ENCODE data around the gene TNNT3. TPM values are rescaled to one million over a fixed set of nuclear protein-coding genes. Genes with fewer than 3 reads are reported as not detected.

The TNNT3 gene
- total RNA-seq = 1 to 10 TPM in 1 of 3 donors, under 1 TPM in 1, not detected in 1; 0.72 to 2.7 TPM
- long read RNA-seq, donor 1, partial matches to known transcripts = 1 of 1 reads
- long read RNA-seq, donor 1, other reads (novel, unspliced or antisense) = 0 of 1 reads
- long read RNA-seq, donor 2 = 0 reads

DNA sequence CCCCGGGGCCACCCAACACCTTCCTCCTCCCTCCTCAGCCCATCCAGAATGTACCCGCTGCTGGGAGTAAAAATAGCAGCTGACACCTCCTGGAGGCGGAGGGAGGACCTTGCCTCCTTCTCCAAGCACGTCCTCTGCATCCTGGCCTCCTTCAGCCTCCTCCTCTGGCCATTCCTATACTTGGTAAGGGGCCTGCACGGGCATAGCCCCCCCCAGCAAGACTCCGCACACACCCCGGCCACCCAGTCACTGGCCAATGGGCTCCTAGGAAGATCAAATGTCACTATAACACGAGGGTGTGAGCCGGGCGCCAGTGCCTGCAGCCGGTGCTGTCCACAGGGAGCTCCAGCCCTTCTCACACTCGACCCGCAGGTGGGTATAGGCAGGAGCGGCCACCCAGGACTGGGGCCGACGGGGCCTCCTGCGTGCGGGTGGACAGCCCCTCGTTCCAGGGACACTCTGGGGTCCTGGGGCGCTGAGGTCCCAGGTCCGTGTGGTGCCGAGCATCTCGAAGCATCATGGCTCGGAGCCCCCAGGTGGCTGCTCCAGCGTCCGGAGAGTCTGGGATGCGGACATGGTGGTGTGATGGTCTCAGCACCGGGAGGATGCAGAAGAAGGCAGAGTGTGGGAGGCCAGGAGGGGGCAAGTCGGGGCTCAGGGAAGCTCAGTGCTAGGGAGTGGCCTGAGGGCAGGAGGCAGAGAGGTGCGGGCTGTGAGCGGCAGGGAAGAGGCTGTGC, at the start of gene TNNT3:
TNNT3 (plus strand) TSS at position 313 of the 737 bp plus-strand sequence. CDS start 3,172 bp downstream, outside the sequence.
- no peaks in the 10 kb centered on the region for H3K36me3 ChIP-seq (ENCODE audit: low read depth)
- no peak for TF ChIP-seq CTCF (IDR thresholded peaks at IDR 0.05)
- no peak within 1 kb of the TSS for H3K4me3 ChIP-seq
- ATAC-seq (no peak), DNase-seq (no peak)
- intact Hi-C loops (cut with DNase I, micrococcal nuclease) = no loop called here
- no peaks in the 10 kb centered on the region for H3K4me1 ChIP-seq (ENCODE audit: low read depth)
- H3K9me3 ChIP-seq = no peaks in the 10 kb centered on the region

DNA sequence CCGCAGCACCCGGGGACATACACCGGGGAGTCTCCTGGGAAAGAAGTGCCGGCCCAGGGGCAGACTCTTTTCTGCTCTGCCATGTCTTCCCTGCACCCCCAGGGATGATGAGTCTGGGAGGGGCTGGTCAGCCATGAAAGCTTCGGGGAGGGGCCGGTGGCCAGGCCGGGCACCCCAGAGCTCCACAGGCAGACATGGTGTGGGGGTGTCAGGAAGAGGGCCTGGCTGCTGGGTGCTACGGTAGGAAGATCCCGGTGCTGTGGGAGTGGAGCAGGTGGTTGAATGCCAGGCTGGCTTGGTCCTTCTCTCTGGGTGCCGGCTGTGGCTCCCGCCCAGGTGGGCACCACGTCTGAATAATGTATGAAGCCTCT, 49.2 kb upstream of the TNNT3 start:
- no peak overlapping the region for H3K4me3 ChIP-seq
- peaks cover 4% of the 10 kb centered on the region for H3K4me1 ChIP-seq (ENCODE audit: low read depth)
- DNase-seq (peak in 2 of 3 donors; percentile 24 to 46), ATAC-seq (no peak)
- H3K36me3 ChIP-seq (ENCODE audit: low read depth) = no peaks in the 10 kb centered on the region
- TF ChIP-seq CTCF (IDR thresholded peaks at IDR 0.05) = no peak
- no peaks in the 10 kb centered on the region for H3K9me3 ChIP-seq
- intact Hi-C loops (cut with DNase I, micrococcal nuclease) = no loop called here

GRCh38 chr11:1870721-1871466, 48.6 kb upstream of the TNNT3 start:
- DNase-seq = peak in 2 of 3 donors; percentile 59
- no peak overlapping the region for H3K4me3 ChIP-seq
- TF ChIP-seq CTCF (IDR thresholded peaks at IDR 0.05) = no peak
- peak; percentile 53 for ATAC-seq
- H3K9me3 ChIP-seq = no peaks in the 10 kb centered on the region
- intact Hi-C loops (cut with DNase I, micrococcal nuclease) = no loop called here
- no peaks in the 10 kb centered on the region for H3K36me3 ChIP-seq (ENCODE audit: low read depth)
- H3K4me1 ChIP-seq (ENCODE audit: low read depth) = peaks cover 4% of the 10 kb centered on the region

DNA sequence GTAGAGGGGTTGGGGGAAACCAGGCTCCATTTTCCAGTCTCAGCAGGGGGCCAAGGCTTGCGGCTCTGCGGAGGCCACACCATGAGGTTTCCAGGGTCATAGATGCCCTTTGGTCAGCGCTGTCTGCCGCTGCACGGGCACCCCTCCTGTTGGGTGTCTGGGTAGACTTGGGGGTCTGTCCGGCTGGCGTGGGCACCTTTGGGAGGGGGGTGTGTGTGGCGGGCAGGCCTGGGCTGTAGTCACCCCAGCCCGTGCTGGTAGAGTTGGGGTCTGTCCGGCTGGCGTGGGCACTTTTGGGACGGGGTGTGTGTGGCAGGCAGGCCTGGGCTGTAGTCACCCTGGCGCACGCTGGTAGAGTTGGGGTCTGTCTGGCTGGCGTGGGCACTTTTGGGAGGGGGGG, 48.0 kb upstream of the TNNT3 start:
- intact Hi-C loops (cut with DNase I, micrococcal nuclease) = no loop called here
- DNase-seq = peak in 1 of 3 donors; percentile 45

More for the DNA sequence above, 48.0 kb upstream of the TNNT3 start:
- H3K4me1 ChIP-seq (ENCODE audit: low read depth) = peaks cover 7% of the 10 kb centered on the region
- H3K9me3 ChIP-seq = no peaks in the 10 kb centered on the region
- no peak overlapping the region for H3K4me3 ChIP-seq
- no peak for TF ChIP-seq CTCF (IDR thresholded peaks at IDR 0.05)
- ATAC-seq = no peak
- H3K36me3 ChIP-seq (ENCODE audit: low read depth) = no peaks in the 10 kb centered on the region
